Measurements from ENCODE around the gene HS3ST1.

The HS3ST1 gene

DNA sequence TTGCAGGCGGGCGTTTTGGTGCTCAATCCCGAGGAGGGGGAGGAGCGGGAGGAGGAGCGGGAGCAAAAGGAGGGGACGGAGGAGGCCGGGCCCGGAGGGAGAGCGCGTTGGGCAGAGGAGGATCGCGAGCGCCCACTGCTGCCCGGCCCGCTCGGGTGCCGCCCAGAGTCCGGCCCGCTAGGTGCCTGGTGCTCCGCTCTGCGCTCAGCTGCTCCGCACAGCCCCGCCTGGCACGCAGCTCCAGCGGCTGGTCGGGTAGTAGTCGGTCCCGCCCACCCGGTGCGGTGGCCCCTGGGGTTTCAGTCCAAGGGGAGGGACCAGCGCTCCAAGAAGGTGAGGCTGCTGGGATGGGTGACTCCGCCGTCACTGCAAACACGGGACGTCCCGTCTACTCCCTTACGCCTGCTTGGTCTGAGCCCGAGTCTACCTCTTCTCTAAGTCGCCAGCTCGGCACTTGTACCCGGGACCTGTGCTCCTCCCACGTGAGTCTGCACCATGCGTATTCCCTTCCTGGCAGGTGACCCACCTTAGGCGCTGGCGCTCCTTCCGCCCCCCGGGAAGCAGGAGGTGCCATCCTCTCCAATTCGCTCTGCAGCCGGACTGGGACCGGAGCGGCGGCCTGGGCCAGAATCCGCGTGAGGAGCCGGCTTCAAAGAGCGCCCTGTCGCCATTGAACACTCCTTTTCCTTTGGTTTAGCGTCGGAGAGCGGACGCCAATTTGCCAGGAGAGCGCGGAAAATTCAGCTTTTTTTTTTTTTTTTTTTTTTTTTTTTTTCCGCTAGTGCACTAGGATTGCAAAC is 405 bp upstream of the HS3ST1 start:
- Histone ChIP-seq H3K27ac (no peak overlapping the region), H3K4me3 (ENCODE audit: low read depth in 1 of 2, low read length in 1 of 2) (peak overlapping the region in 1 of 2 experiments; percentile 57), H3K36me3 (no peaks in the 10 kb centered on the region)

DNA sequence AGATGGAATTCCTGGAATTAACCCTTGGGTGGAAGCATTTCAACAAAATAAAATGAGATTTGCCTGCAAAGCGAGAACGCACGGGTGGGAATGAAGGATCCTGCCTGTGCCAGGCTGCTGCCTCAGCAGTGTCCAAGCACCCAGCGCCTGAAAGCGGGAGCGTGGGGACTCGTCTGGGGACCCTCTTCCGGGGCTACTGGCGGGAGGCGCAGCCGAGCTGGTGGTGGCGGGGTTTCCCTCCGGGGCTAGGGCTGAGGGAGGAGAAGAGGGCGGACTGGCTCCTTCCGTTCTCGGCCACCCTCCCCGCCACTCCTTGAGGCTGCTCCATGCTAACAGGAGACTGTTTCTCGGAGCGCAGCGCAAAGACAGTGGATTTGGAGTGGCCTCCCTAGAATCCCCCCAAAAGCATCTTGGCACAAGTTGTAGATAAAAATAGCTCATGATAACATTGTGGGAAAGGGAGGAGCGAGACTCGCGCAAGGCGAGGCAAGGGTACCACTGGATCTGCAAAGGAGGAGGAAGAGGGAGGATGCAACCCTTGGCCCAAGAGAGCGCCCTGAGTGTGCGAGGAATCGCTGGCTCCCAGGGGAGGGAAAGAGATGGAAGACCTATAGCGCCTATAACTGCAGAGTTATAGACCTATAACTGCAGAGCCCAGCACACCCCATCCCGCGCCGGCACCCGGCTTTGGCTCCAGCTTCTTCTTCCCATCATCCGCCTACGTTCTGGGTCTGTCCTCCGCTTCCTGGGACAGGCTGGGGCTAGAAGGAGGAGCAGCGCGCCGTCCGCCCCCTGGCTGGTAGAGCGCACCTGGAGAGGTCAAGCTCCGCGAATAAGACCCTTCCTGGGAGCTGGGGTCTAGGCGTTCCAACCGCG is 1.3 kb downstream of the HS3ST1 start:
- Histone ChIP-seq H3K36me3 (no peaks in the 10 kb centered on the region), H3K4me1 (ENCODE audit: control insufficient read depth in 1 of 2, insufficient read depth in 1 of 2, low read depth in 1 of 2, low read length in 1 of 2) (peaks cover 6 to 12% of the 10 kb centered on the region in 2 experiments), H3K9me3 (no peaks in the 10 kb centered on the region), H3K4me3 (ENCODE audit: low read depth in 1 of 2, low read length in 1 of 2) (no peak overlapping the region), H3K27ac (no peak overlapping the region), H3K27me3 (peaks cover 68% of the 10 kb centered on the region)
- TF ChIP-seq, protein P1, sequence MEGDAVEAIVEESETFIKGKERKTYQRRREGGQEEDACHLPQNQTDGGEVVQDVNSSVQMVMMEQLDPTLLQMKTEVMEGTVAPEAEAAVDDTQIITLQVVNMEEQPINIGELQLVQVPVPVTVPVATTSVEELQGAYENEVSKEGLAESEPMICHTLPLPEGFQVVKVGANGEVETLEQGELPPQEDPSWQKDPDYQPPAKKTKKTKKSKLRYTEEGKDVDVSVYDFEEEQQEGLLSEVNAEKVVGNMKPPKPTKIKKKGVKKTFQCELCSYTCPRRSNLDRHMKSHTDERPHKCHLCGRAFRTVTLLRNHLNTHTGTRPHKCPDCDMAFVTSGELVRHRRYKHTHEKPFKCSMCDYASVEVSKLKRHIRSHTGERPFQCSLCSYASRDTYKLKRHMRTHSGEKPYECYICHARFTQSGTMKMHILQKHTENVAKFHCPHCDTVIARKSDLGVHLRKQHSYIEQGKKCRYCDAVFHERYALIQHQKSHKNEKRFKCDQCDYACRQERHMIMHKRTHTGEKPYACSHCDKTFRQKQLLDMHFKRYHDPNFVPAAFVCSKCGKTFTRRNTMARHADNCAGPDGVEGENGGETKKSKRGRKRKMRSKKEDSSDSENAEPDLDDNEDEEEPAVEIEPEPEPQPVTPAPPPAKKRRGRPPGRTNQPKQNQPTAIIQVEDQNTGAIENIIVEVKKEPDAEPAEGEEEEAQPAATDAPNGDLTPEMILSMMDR (IDR thresholded peaks at IDR 0.05) = no peak

More for the DNA sequence above, 405 bp upstream of the HS3ST1 start:
- Histone ChIP-seq H3K27me3 (peaks cover 73% of the 10 kb centered on the region), H3K4me1 (ENCODE audit: control insufficient read depth in 1 of 2, insufficient read depth in 1 of 2, low read depth in 1 of 2, low read length in 1 of 2) (peaks cover 6 to 12% of the 10 kb centered on the region in 2 experiments), H3K9me3 (no peaks in the 10 kb centered on the region)
- TF ChIP-seq, protein P1 (IDR thresholded peaks at IDR 0.05) = no peak

DNA sequence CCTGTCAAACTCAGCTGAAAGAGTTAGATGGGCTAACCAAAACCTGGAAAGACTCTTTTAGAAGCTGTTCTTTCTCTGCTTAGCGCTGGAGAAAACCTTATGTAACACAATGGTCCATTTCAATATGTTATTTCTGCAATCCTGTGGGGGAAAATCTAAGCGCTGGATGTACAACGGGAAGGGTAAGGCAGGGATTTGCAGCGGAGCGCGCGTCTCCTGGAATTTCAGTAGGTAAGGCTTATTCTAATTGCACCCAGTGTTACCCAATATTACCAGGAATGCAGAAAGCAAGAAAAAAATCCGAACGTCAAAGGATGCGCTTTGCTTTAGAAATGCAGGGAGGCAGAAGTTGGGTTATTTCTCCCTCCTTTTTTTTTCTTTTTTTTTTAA is 2.0 kb downstream of the HS3ST1 start:
- H3K36me3 ChIP-seq = no peaks in the 10 kb centered on the region
- H3K27me3 ChIP-seq = peaks cover 62% of the 10 kb centered on the region
- no peak overlapping the region for H3K4me3 ChIP-seq (ENCODE audit: low read depth in 1 of 2, low read length in 1 of 2)
- H3K27ac ChIP-seq = no peak overlapping the region
- H3K9me3 ChIP-seq = no peaks in the 10 kb centered on the region
- H3K4me1 ChIP-seq (ENCODE audit: control insufficient read depth in 1 of 2, insufficient read depth in 1 of 2, low read depth in 1 of 2, low read length in 1 of 2) = peaks cover 6 to 12% of the 10 kb centered on the region in 2 experiments
- TF ChIP-seq, protein P1 (IDR thresholded peaks at IDR 0.05) = no peak

DNA sequence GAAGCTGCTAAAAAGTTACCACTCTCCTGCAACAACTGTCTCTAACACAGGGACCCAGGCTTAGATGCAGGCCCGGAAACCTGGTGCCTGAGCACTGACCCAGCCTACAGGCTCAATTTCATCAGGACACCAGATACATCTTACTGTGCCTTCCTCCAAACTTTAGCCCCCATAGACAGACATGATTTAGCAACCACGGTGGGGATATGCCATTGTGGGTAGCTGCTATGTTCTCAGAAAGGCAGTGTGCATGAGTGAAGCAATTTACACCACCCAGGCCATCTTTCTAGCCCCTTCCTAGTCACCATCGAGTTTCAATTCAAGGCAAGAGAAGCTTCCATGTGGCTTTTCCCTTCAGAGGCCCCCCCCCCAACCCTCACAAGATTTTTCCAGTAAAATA is 2.7 kb downstream of the HS3ST1 start:
- TF ChIP-seq, protein P1 (IDR thresholded peaks at IDR 0.05) = no peak
- Histone ChIP-seq H3K36me3 (no peaks in the 10 kb centered on the region), H3K9me3 (no peaks in the 10 kb centered on the region), H3K4me1 (ENCODE audit: control insufficient read depth in 1 of 2, insufficient read depth in 1 of 2, low read depth in 1 of 2, low read length in 1 of 2) (peaks cover 6 to 12% of the 10 kb centered on the region in 2 experiments), H3K27me3 (peaks cover 55% of the 10 kb centered on the region), H3K4me3 (ENCODE audit: low read depth in 1 of 2, low read length in 1 of 2) (no peak overlapping the region), H3K27ac (no peak overlapping the region)

DNA sequence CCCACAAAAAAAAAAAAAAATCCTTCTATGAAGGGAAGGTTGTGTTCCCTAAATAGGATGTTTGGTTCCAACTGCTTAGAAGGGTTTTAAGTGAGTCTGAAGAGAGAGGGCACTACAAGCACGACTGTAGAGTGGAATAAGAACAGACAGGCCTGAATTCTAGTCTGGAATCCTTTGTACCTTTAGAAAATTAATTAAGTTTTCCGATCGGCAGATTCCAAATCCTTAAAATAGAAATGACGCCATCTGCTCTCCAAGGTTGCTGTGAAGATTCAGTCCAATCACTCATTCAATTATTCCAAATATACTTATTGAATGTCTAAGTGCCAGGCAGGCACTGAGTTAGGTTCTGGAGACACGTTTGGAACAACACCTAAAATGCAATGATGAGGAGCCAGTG is 3.8 kb downstream of the HS3ST1 start:
- TF ChIP-seq, protein P1 (IDR thresholded peaks at IDR 0.05) = no peak
- Histone ChIP-seq H3K36me3 (no peaks in the 10 kb centered on the region), H3K9me3 (no peaks in the 10 kb centered on the region), H3K4me1 (ENCODE audit: control insufficient read depth in 1 of 2, insufficient read depth in 1 of 2, low read depth in 1 of 2, low read length in 1 of 2) (peaks cover 6 to 12% of the 10 kb centered on the region in 2 experiments), H3K27me3 (peaks cover 43% of the 10 kb centered on the region), H3K4me3 (ENCODE audit: low read depth in 1 of 2, low read length in 1 of 2) (no peak overlapping the region), H3K27ac (no peak overlapping the region)

Data from neutrophil (primary cell).